Activated naive CD4-positive, alpha-beta T cell (primary cell): ENCODE measurements around the gene NCS1.

ENCODE experiments used
- DNase-seq, 4 experiments: peaks; one replicate each; lab custom pipeline; 2025; lab: John Stamatoyannopoulos, UW

Gene NCS1

GRCh38 chr9:130214776-130215340 lies 42.7 kb downstream of the NCS1 start:
- DNase-seq, result no peak

DNA sequence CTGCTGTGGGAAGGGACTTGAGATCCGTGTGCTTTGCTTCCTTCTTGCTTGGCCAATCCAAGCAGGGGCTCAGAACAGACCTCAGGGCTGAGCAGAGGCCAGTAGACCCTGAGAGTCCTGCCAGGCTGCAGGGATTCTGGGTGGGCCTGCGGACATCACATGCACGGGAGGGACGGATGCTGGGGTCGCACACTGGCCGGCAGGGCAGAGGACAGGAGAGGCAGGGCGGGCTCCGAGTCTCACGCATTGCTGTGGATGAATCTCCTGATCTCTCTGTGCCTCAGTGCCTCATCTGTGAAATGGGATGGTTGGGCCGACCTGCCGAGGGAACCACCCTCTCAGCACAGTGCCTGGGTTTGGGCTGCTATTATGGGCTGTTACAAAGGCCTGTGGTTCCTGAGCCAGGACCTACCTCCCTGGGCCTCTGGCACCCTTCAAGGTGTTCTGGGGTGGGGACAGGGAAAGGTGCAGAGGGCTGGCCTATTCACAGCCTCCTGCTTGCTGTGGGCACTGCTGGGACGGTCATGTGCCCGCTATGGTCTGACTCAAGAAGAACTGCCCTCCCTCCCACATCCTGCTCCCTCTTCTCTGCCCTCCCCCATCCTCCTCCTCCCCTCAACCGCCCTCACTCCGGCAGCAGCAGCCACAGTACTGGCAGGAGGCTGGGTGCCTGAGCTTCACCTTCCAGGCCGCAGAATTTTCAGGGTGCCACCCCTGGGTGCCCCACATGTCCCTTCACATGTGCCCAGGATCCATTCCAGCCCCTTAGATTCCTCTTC lies 43.3 kb downstream of the NCS1 start:
- no peak for DNase-seq

DNA sequence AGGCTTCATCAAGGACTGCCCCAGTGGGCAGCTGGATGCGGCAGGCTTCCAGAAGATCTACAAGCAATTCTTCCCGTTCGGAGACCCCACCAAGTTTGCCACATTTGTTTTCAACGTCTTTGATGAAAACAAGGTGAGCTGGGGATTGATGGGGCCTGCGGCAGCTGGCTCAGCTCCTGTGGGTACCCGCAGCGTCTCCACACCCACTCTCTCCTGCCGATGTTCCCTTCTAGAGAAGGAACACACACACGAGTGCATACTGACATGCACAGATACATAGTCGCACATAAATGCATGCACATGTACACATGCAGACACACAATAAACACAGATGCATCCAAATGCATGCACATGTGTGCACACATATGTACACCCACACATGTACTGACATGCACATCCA lies 45.6 kb downstream of the NCS1 start:
- no peak for DNase-seq

DNA sequence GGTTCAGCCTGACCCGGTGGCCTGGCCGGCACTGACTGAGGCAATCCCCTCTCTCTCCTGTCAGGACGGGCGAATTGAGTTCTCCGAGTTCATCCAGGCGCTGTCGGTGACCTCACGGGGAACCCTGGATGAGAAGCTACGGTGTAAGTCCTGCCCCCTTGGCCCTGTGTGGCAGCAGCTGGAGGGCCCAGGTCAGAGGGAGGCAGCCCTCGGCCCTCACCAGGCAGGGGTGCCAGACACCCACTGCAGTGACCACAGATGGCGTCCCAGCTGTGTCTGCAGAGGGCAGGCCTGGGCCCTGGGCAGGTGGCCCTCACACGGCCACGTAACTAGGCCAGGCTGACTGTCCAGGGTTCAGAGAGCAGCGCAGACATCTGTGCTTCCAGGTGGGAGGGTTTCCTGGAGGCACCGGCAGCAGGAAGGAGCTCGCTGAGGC lies 47.5 kb downstream of the NCS1 start:
- DNase-seq, result no peak

GRCh38 chr9:130220352-130220751 lies 48.1 kb downstream of the NCS1 start:
- no peak for DNase-seq

DNA sequence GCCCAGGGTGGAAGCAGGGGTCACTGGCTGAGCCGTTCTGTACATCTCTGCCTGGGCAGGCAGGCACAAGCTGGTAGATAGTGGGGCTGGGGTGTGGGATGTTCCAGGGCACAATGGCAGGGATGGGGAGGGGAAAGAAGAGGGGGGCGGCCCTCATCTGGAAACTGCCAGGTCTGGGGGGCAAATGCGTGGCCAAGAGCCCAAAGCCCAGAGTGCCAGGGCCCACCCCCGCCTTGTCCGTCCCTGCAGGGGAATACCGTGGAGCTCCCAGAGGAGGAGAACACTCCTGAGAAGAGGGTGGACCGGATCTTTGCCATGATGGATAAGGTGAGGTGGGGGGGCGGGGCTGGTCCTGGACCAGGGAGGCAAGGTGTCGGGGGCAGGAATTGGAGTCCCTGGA lies 50.6 kb downstream of the NCS1 start:
- DNase-seq, result no peak

GRCh38 chr9:130225071-130225470 lies 52.9 kb downstream of the NCS1 start:
- no peak for DNase-seq

GRCh38 chr9:130225586-130225985 lies 53.4 kb downstream of the NCS1 start:
- no peak for DNase-seq

GRCh38 chr9:130226112-130226511 lies 53.9 kb downstream of the NCS1 start:
- DNase-seq, result no peak

- no peak for DNase-seq
These were observed 55.6 kb downstream of the NCS1 start for GRCh38 chr9:130227833-130228232.

DNA sequence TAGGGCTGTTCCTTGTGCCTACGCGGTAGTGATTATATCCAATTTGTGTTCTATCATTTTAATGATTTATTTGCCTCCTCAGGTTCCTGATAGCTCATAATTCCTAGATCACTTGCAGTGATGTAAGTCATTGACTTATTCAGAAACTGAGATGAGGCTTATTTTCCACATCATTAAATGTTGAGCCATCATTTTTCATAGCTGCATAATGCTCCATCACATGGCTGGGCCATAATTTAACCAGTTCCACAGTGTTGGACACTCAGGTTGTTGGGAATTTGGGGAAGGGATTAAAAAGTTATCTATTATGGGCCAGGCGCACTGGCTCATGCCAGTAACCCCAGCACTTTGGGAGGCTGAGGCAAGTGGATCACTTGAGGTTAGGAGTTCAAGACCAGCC lies 57.6 kb downstream of the NCS1 start:
- no peak for DNase-seq

DNA sequence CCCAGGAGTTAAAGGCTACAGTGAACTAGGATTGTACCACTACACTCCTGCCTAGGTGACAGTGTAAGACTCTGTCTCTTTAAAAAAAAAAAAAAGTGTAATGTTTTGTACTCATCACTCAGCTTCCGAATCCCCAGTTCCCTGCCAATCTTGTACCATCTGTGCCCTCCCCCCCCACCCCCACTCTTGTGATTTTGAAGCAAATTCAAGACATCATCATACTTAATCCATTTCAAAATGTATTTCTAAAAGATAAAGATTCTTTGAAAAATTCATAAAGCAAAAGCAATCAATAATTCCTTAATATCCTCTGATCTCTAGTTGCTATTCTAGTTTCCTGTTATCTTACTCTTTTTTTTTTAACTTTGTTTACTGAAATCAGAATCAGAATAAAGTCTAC lies 58.4 kb downstream of the NCS1 start:
- no peak for DNase-seq

- no peak for DNase-seq
These were observed 60.8 kb downstream of the NCS1 start for GRCh38 chr9:130232899-130233586.

DNA sequence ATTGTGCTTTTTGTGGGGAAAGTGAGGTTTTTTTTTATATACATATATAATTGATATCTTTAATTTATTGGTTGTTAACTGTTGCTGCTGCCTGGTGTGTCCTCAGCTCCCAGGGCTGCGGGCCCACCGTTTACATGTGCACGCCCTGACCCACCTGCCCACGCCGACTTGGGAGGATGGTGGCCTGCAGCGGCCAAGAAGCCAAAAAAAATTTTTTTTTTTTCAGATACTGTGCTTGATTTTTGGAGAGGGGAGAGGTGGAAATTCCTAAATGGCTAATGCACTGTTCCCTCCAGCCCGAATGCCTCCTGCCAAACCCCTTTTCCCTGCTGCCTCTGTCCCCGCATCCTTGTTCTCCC lies 61.4 kb downstream of the NCS1 start:
- no peak for DNase-seq

GRCh38 chr9:130234340-130235260 lies 62.4 kb downstream of the NCS1 start:
- DNase-seq, result no peak

DNA sequence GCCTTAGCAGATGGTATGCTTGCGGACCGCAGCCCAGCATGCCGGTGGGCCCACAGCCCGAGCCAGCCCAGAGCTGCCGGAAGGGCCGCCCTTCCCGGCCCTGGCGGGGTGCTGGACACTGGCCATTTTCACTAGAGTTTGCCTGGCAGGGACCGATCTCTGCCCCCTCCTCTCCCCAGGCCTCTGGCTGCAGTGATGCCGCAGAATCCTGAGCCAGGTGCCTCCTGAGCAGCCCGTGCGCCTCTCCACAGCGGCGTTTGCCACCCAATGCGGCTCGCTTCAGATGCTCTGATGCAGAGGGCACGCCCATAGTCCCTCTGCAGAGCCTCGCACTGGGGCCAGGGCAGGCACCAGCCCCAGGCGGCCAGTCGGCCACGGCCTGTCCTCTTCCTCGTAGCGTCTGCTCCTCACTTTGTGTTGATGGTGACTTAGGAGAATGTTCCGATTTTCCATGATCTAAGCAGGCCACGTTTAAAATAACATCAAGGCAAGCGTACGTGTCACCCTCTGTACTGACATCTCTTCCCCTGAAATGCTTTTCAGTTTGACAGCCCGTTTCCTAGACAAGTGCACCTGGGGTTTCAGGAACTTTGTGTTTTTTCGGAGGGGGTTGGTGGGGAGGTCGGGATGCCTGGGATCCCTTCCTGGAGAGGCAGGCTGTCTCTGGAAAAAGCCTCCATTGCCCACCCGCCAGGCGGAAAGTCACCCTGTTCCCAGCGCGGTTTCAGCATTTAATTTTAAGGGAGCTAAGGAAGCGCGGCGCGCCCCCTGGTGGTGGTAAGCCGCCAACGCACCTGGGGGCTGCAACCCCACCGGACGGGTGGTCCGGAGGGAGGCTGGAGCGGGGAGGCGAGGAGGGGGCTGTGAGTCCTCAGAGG lies 63.6 kb downstream of the NCS1 start:
- peak; percentile 40 to 63 (median 50) for DNase-seq

- DNase-seq, result no peak
These were observed 64.3 kb downstream of the NCS1 start for GRCh38 chr9:130236436-130236985.

DNA sequence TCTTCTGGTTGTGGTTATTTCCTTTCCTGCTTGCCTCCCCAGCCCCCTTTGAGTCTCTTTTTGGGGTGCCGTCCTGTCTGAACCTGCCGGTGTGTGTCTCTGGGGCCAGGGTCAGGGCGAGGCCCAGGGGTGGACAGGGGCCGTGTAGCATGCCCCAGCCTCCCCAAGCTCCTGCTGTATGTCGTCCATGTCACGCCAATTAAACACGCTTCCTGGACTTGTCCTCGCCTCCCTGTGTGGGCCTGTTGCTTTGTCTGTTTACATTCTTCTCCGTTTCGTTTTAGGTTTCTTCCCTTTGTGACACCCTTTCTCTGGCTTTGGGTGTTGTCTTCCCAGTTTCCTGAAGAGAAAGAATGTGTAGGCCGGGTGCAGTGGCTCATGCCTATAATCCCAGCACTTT lies 64.9 kb downstream of the NCS1 start:
- no peak for DNase-seq

- DNase-seq, result no peak
These were observed 65.7 kb downstream of the NCS1 start for GRCh38 chr9:130237763-130238524.

GRCh38 chr9:130239363-130239695 lies 67.1 kb downstream of the NCS1 start:
- DNase-seq, result no peak
